AG08395 (cell line): ENCODE data around the gene SMAD7.

Experiments
- DNase-seq: peaks from one replicate; pipeline ENCODE4 v3.0.0; 2012; ENCODE audit warnings: mixed read lengths, low spot score

SMAD7 gene

DNA sequence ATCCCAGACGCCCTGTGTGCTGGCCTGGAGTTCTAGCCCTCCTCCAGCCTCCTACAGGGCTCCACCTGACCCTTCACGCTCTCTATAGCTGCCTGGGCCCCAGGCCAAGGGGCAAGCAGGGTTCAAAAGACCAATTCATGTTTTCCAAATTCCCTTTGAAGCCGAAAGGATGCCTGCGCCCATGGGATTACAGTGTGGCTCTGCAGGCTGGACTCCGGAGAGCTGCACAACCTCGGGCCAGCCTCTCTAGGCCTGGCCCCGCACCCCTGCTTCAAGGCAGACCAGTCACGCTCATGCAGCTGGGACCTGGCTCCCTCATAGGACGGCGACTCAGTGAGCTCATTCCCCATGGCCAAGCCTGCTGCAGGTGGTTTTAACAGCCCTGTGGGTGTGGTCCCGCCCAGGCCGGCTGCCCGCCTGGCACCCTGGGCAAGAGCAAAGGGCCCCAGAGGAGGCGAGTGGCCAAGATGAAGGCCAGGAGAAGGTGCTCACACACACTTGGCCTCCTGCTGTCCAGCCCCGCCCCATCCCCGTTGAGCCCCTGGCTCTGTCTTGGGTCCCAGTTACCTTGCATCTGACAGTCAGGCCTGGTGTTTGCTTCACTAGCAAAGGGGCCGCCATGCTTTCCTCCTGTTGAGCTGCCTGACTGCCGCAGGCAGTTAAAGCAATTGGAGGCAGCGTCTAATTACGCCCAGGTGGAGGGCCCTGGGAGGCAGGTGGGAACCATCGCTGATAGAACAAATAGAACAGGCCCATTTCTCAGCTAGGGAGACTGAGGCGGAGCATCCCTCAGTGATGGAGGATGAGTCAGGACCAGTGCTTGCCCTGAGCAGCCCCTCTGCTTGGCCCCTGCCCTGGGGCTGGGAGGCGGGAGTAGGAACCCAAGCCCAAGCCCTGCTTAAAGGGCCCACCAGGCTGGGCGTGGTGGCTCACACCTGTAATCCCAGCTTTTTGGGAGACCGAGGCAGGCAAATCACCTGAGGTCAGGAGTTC, 56.9 kb downstream of the SMAD7 start:
- DNase-seq: no peak

DNA sequence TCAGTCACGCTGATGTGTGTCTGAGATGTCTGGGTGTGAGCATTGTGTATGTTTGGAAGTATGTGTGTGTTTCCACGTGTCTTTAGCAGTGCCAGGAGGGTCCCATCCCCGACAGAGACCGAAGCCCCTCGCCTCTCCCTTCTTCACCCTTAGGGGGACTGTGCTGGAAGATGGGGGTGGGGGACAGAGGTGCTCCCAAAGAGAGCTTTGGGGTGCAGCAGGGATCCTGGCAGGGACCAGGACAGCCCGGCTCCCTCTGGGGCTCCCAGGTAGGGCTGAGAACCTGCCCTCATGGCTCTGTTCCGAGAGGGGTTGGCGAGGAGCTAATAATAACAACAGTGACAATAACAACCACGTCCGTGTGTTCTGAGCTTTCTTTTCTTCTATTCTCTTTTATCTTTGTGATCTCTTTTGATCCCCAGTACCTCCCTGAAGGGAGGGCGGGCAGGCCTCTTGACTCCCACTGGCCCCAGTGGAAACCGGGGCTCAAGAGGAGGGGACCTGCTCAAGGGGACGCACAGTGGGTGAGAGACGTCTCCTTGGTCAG, 57.6 kb downstream of the SMAD7 start:
- no peak for DNase-seq

DNA sequence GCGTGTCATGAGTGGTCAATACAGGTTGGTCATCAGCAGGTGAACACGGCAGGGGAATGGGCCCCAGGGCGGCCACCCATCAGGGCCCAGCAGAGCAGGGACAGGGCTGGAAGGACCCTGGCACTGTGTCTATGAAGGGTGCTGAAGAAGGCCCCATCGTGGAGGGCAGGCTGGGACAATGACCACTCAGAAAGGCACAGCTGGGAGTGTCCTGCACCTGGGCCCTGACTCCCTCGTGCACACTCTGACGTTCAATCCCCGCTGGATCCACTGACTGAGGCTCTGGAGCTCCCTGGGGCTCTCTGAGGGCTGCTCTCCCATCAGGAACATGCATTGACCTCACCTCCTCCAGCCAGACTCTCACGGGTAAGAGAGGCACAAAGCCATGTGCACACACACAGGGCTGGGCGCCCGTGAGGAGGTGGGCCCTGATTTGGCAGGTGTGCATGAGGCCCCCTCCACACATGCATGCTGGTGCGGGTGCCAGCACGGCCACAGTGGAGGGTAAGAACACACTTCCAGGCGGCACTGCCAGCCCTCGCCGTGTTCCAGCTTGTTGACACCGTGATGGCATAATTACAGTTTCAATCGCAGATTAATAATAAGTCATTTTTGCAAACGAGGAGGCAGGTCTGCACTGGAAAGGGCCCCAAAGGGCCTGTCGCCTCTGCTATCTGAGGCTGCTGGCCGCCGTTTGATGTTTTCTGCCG, 58.5 kb downstream of the SMAD7 start:
- DNase-seq: no peak

DNA sequence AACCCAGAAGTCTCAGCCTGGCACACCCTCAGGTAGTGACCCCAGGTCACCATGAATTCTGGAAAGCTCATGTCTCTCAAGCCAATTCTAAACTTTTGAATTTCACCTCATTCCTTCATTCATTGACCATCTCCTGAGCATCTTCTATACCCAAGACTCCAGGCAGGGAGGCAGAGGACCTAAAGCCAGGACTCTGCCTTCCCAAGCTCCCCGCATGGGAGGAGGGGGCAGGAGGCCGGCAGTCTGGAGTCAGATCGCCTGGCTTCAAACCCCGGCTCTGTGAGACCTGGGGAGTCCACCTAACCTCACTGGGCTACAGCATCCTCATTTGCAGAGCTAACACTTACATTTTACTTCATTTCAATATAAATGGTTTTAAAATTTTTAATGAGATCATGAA, 59.0 kb downstream of the SMAD7 start:
- no peak for DNase-seq

DNA sequence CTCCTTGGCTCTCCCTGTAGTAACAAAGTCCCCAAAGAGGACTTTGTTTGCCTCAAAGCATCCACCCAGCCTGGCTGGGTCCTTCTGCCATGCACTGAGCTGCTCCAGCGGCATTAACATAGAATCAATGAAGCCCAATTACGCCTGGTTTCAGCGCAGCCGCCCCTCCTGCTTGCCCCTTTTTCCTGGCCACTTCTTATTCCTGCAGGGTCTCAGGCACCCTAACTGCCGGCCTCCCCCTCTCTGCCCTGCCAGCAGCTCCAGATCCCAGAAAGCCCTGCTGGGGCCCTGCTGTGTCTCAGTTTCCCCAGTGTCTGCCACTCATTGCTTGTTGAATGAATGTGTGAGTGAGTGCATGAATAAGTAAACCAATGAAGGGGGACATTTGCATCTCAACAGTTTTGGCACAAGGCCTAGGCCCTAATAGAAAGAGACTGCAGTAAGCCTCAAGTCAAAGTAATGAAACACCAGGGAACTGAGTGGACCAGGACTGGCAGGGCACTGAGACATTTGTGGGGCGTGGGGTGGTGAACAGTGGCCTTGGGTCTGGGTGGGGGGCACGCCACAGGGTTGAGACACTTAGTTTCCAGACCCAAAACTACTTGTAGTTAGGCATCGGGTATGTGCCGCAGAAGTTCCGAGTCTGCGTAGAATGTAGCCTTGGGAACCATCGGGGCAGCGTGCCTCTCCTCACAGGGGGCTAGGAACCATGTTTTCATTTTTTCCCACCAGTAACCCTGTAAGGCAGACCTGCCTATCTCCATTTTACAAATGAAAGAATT, 60.6 kb downstream of the SMAD7 start:
- no peak for DNase-seq

DNA sequence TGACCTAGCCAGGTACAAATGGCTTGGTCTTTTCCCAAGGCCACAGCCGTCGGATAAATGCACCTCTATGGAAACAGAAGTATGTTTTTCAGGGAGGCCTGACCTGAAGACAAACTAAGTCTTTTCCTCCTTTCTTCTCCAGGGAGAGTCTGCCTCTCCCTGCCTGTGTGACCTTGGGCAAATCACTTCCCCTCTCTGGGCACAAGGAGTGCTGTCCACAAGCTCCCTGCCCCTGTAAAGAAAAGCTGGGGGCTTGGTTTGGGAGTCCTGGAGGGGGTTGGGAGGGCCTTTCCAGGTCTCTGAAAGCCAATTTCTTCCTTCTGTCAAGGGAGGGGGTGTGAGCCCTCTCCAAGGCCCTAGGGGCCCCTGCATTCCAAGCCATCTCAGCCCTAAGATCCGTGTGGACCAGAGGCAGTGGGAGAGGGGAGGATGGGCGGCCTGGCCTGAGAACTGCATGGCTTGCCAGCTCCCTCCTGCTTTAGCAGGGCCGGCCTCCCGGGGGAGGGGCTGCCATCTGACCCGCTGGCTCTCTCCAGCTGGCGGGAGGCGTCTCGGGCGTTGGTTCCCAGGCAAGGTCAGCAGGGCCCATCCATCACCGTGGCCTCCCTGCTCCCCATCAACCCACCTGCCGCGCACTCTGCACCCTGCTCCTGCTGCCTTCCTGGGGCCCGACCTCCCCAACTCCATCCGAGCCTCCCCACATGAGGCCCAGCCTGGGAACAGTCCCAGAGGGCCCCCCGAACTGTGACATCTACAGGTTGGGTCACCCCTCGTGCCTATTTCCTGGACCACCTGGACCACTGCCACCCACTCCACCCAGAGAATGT, 61.4 kb downstream of the SMAD7 start:
- no peak for DNase-seq

DNA sequence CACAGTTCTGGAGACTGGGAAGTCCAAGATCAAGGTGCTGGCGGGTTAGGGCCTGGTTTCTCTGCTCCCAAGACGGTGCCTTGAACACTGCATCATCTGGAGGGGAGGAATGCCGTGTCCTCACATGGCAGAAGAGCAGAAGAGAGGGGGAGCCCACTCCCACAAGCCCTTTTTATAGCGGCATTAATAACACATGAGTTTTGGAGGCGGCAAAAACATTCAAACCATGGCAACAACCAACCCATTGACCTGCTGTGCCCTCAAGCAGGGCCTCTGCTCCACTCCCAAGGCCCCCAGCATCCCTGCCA, 62.0 kb downstream of the SMAD7 start:
- DNase-seq: no peak

DNA sequence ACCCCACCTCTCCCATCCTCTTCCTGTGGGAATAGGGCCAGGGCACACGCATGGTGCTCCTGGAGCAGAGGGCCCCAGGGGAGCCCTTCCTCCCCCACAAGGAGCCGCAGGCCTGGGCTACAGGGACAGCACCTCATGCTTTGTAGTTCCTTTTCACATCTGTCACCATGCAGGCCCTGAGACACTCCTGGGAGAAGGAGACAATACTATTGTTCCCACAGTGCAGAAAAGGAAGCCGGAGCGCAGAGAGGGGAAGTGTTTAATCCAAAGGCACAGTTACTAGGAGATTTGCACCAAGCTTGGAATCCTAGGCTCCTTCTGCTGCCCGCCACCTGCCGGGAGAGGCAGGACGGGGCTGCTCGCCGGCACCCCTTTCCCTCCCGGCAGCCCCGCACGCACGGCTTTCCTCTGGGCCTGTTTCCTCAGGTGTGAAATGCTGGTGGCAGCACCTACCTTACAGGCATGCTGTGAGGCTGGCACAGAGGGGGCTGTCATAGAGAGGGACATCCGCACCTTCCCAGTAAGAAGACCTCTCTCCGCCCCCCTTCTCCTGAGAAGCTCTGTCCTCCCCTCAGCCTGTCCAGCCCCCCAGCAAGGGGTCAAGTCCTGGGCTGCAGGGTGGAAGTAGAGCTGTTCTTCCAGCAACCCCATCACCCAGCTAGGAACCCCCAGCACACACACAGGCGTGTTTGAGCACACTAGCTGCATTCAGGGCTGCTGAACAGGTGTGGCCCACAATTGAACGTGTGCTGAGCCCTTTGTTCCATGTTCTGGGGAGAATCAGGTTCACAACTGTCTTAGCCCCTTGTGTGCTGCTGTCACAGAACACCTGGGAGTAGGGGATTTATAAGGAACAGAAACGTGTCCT, 62.6 kb downstream of the SMAD7 start:
- no peak for DNase-seq

DNA sequence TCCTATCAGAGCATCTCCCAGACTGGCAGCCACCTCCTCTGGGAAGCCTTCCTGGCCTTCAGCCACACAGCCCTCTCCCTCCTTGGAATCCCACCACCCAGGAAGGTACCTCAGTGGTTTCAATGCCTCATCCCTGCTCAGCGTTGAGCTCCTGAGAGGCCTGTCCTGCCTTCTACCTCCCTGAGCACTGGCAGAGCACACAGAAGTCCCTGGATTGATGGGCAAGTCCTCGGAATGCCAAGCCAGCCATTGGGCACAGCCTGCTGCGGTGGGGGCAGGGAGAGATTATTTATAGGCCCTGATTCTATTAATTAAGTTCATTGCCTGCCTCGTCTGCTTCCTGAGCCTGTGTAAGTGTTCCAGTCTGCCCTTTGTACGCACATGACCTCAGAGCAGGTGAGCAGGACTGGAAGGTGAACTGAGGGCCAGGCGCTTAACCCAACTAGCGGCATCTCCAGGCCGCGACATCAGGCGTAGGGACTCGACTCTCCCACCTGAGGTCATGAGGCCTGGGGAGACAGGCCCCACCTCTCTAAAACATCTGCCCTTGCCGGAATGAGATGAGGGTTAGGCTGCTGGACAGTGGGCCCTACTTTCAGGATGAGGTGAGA, 63.4 kb downstream of the SMAD7 start:
- DNase-seq: no peak

DNA sequence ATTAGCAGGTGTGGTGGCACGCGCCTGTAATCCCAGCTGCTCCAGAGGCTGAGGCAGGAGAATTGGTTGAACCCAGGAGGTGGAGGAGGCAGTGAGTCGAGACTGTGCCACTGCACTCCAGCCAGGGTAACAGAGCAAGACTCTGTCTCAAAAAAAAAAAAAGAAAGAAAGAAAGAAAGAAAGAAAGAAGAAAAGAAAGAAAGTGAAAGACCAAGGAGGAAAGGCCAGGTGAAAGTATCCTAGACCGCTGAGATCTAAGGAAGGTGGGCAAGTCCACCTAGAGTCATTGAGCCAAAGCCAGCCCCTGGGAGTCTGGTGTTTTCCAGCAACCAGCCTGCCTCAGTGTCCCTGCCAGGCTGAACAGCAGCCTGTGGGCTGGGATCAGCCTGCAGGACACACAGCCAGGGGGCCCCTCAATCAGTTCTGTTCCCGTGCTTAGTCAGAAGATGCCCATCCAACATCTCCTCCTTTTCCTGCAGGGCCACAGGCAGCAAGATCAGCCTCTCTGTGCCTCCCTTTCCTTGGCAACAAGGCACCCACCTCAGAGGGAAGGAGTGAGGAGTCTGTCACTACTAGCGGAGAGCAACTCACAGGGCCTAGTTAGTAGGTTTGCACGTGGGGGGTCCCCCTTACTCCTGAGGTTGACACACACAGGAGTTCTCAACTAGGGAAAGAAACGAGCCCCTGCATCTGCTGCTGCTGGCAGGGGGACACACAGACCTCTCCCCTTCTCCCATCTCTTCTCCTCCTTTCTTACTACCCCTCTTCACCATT, 64.1 kb downstream of the SMAD7 start:
- DNase-seq: no peak

DNA sequence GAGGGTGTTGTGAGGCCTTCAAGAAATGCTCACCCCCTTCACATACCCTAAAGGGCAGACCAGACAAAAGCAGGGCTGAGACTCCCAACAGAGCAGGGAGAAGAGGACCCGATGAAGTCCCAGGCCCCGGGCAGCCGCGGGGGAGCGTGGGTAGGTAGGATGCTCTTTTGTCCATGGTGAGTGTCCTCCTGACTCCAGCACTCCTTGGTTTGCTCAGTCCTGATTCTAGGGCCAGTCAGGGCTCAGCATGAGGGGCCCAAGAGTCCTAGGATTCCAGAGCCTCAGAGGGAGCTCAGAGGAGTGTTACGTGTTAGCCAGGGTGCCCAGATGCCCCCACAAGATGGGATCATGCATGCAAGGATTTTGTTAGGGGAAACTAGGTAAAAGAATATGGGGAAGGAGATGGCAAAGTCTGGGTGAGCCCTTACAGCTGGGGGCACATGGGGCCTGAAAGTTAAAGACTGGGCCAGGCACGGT, 64.8 kb downstream of the SMAD7 start:
- DNase-seq: no peak

DNA sequence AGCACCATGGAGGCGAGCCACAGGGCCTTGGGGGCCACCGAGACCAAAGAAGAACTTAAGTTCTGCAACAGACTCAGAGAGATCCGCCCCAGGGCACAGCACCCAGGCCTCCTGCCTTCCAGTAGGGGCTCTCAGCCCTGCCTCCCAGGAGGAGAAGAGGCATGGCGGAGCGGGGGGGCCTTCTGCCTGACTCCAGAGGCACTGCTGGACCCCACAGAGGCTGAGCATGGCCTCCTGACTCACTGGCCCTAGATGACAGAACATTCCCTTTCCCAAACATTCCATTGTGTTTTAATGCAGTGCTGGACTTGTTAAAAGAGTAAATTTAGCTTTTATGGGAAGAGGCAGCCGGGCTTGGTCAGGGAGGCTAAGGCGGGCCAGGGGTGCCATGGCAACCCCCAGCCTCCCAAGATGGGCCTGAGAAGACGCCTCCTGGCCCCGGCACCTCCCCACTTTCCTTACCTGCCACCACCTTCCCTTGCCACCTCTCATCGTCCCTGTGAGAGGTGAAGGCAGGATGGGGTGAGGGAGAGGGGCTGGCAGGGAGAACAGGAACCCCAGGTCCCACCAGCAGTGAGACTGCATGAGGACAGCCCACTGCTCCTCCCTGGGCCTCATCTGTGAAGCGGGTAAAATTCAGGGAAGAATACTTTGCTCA, 65.4 kb downstream of the SMAD7 start:
- DNase-seq: no peak

DNA sequence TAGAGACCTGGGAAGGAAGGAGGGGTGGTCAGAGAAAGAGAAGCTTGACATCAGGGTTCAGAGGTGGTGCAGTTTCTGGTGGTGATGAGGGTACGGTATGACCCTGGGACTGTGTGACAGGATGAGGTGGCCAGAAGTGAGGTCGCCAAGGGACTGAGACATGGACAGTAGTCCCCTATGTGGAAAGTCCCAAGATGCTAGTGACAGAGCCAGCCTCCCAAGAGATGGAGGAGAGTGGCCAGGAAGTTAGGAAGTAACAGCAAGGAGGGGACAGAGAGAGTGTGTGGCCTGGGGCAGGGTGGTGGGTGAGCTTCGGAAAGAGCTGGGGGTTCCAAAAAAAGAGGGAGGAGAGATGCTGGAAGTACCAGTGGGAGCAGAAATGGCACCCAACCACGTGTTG, 66.0 kb downstream of the SMAD7 start:
- no peak for DNase-seq

DNA sequence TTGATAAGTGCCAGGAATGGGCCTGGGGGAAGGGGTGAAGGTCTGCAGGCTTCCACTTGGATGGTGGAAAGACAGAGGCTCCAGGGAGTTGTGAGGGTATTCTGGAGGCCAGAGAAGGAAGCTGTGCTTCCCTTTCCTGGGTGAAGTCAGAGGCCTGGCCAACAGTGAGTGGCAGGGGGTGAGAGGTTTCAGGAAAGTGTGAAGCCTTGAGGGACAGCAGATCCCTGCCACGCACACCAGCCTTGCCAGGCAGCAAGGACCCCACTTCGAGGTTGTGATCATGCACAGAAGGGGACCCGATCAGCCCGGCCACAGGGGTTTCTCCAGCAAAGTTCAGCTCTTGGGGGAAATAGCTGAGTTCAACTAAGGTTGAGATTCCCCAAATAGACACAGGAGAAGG, 66.5 kb downstream of the SMAD7 start:
- no peak for DNase-seq

DNA sequence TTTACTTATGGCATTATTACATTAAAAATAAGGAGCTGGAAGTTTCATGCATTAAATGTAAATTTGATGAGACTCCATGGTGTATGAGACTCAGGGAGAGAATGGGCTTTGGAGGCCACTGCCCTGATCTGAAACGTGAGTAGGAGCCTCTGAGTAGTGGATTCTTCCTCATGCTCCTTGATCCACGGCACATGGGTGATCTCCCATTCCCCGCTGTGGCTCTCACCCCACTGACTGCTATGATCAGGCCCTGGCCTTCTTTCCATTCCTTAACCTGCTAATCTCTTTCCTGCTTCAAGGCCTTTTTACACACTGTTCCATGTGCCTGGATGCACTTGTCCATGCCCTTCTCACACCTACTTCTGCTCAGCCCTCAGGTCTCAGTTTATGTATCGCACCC, 68.4 kb downstream of the SMAD7 start:
- no peak for DNase-seq

DNA sequence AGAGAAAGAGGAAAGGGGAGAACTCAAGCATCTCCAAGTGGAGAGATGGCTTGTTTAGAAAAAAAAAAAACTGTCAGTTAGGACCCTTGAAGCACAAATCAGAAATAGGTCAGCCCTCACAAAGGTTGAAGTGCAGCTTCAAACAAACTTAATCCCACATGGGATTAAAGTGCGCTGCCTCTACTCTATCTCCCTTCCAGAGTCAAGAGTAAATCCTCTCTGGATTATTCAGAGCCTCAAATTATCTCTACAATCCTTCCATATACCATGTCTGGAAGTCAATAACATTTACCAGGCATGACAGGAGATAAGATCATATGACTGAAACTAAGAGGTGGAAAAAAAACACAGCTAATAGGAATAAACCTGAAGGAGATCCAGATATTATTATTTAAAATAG, 69.8 kb downstream of the SMAD7 start:
- DNase-seq: no peak

DNA sequence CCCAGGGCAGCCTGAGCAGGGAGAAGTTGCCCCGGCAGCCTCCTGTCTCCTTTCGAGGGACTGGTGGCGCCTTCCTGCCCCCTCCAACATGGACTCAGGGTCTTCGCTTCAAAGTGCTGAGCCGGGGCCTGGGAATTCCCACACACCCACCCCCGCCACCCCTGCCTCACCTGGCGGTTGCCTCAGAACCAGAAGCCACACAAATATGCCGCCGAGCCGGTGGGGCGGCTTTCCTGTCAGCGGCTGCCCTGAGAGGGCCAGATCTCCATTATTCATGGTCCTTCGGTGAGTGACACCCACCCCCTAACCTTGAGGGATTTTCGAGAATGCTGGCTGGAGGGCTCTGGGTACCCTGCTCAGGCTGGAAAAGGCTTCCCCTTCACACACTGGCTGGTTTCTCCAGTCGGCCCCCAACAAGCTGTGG, 71.7 kb downstream of the SMAD7 start:
- DNase-seq: no peak

DNA sequence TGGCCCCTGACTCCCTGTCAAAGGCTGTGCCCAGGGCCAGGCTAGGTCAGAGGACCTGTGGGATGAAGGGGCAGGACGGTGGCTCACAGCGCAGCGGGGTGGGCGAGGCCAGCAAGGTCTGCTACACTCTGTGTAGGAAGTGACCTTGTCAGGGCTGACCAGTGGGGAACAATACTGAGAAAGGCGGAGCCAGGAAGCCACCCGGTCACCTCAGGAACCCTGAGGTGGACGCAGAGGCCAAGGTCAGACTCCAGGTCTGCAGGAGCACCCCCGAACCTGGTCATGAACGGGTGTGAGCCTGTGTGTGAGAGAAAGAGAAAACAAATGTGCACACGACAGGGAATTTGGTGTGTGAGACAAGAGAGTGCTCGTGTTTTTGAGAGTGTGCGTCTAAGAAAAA, 72.3 kb downstream of the SMAD7 start:
- DNase-seq: no peak

DNA sequence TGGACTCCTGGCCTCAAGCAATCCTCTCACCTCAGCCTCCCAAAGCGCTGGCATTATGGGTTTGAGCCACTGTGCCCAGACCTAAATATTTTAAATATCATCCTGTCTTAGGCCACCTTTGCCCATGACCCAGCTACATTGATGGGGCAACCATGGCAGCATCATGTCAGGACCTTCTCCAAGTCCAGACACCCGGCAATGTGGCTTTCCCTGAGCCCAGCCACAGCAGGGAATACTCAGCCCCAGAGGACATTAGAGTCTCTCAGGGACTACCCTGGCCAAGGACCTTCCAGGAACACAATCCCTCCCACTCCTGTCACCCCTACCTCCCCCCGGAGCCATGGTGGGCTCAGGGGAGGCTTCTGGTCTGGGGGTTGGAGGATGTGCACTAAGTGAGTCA, 72.8 kb downstream of the SMAD7 start:
- DNase-seq: no peak
